PFSK-1 (cell line): ENCODE results near the gene TBC1D2.

ENCODE experiments used
- FOXP2 ChIP-seq: optimal IDR thresholded peaks from 2 replicates; pipeline ENCODE3; 2011; ENCODE audit warnings: borderline replicate concordance, control low read depth, inconsistent platforms; ENCODE audit not compliant: insufficient read depth; ENCODE audit errors: extremely low read length, extremely low read depth
- POLR2AphosphoS5 ChIP-seq: IDR thresholded peaks from 2 replicates; pipeline ENCODE4 v1.6.1; 2012; ENCODE audit warnings: low read depth, mild to moderate bottlenecking, control low read depth, low read length, moderate library complexity
- SIN3A ChIP-seq: IDR thresholded peaks from 2 replicates; pipeline ENCODE4 v1.6.1; 2012; ENCODE audit warnings: mild to moderate bottlenecking, low read length, moderate library complexity, borderline replicate concordance; ENCODE audit not compliant: insufficient read depth
- TAF1 ChIP-seq: IDR thresholded peaks from 2 replicates; pipeline ENCODE4 v1.6.1; 2012; ENCODE audit warnings: low read length, control low read depth, borderline replicate concordance; ENCODE audit not compliant: insufficient read depth

GRCh38 chr9:98217255-98217654, 38.2 kb downstream of the TBC1D2 start:
- no peak for TF ChIP-seq SIN3A
- TF ChIP-seq TAF1 = no peak
- no peak for TF ChIP-seq POLR2AphosphoS5
- no peak for TF ChIP-seq FOXP2
